HG03342 (cell line): ENCODE measurements around the gene PRDM16.

Experiments
- ATAC-seq: cut with Tn5 transposase; IDR thresholded peaks from one replicate; pipeline ENCODE4 v1.9.1; 2021; ENCODE audit warnings: mild to moderate bottlenecking, moderate library complexity; ENCODE audit not compliant: unreplicated experiment

The PRDM16 gene

GRCh38 chr1:3433596-3434320 is 364.8 kb downstream of the PRDM16 start:
- ATAC-seq: no peak

GRCh38 chr1:3434406-3435110 is 365.6 kb downstream of the PRDM16 start:
- ATAC-seq: no peak

- no peak for ATAC-seq
Observed at GRCh38 chr1:3435666-3436065, 366.7 kb downstream of the PRDM16 start.

GRCh38 chr1:3436451-3436850 is 367.4 kb downstream of the PRDM16 start:
- no peak for ATAC-seq

GRCh38 chr1:3436901-3437300 is 367.9 kb downstream of the PRDM16 start:
- ATAC-seq: no peak

GRCh38 chr1:3438661-3439180 is 369.7 kb downstream of the PRDM16 start:
- ATAC-seq: no peak

- no peak for ATAC-seq
Observed at GRCh38 chr1:3439346-3440299, 370.6 kb downstream of the PRDM16 start.

- ATAC-seq: no peak
Observed at GRCh38 chr1:3440300-3440681, 371.3 kb downstream of the PRDM16 start.

- ATAC-seq: no peak
Observed at GRCh38 chr1:3440711-3441409, 371.9 kb downstream of the PRDM16 start.

GRCh38 chr1:3441410-3441847 is 372.4 kb downstream of the PRDM16 start:
- no peak for ATAC-seq

GRCh38 chr1:3441880-3442279 is 372.9 kb downstream of the PRDM16 start:
- ATAC-seq: no peak

GRCh38 chr1:3442331-3442730 is 373.3 kb downstream of the PRDM16 start:
- no peak for ATAC-seq

- no peak for ATAC-seq
Observed at GRCh38 chr1:3442901-3443300, 373.9 kb downstream of the PRDM16 start.

GRCh38 chr1:3443807-3444206 is 374.8 kb downstream of the PRDM16 start:
- ATAC-seq: no peak

GRCh38 chr1:3444298-3444697 is 375.3 kb downstream of the PRDM16 start:
- no peak for ATAC-seq

- no peak for ATAC-seq
Observed at GRCh38 chr1:3444736-3445135, 375.7 kb downstream of the PRDM16 start.

GRCh38 chr1:3450202-3450863 is 381.3 kb downstream of the PRDM16 start:
- no peak for ATAC-seq

- no peak for ATAC-seq
Observed at GRCh38 chr1:3450983-3451382, 382.0 kb downstream of the PRDM16 start.

GRCh38 chr1:3451994-3452865 is 383.2 kb downstream of the PRDM16 start:
- no peak for ATAC-seq
